PC-3 (cell line): ENCODE data around the gene CRX.

Experiments
- EZH2 ChIP-seq: fragments of 300-600 bp; sonication (generic); IDR thresholded peaks from one replicate; pipeline ENCODE4 v1.6.1; 2017; ENCODE audit warnings: antibody characterized with exemption, mild to moderate bottlenecking, low read length; ENCODE audit not compliant: unreplicated experiment
- EZH2phosphoT487 ChIP-seq: fragments of 300-600 bp; sonication (generic); IDR thresholded peaks from 2 replicates; pipeline ENCODE4 v1.6.1; 2018; ENCODE audit warnings: mild to moderate bottlenecking, antibody characterized with exemption, low read length, borderline replicate concordance
- TF ChIP-seq, protein P1 (sequence below): fragments of 300-600 bp; sonication (generic); conservative IDR thresholded peaks from 2 replicates; pipeline ENCODE4 v1.5.1; 2017; ENCODE audit warnings: antibody characterized with exemption, low read depth, mild to moderate bottlenecking, low read length

DNA sequence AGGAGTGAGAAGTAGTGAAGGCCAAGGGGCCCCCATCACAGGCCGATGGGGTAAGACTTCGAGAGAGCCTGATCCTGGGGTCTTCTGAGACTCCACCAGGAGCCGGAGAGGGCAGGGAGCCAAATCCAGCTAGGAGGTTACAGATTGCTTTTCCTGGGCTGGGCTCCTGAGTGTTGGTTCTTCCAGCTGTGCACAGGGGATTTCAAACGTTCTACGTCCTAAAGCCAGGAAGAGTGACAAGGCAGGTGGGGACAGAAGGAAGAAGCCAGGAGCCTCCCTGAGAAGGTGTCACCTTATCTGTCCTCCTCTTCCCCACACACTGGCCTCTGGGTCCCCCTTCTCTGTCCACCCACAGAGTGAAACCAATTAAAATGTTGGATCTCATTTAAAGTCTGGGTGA, 21.2 kb downstream of the CRX start:
- TF ChIP-seq, protein P1, sequence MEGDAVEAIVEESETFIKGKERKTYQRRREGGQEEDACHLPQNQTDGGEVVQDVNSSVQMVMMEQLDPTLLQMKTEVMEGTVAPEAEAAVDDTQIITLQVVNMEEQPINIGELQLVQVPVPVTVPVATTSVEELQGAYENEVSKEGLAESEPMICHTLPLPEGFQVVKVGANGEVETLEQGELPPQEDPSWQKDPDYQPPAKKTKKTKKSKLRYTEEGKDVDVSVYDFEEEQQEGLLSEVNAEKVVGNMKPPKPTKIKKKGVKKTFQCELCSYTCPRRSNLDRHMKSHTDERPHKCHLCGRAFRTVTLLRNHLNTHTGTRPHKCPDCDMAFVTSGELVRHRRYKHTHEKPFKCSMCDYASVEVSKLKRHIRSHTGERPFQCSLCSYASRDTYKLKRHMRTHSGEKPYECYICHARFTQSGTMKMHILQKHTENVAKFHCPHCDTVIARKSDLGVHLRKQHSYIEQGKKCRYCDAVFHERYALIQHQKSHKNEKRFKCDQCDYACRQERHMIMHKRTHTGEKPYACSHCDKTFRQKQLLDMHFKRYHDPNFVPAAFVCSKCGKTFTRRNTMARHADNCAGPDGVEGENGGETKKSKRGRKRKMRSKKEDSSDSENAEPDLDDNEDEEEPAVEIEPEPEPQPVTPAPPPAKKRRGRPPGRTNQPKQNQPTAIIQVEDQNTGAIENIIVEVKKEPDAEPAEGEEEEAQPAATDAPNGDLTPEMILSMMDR = no peak
- TF ChIP-seq EZH2 = no peak
- TF ChIP-seq EZH2phosphoT487 = no peak
